GM23338 (cell line): ENCODE measurements around the gene C6orf47. TPM values are rescaled to one million over a fixed set of nuclear protein-coding genes. Genes with fewer than 3 reads are reported as not detected.

Experiments used
- ATAC-seq: fragments of 200-7000 bp; cut with Tn5 transposase; 3 replicates; pipeline ENCODE4 v1.9.1; 2020
- DNase-seq: peaks from one replicate; pipeline ENCODE4 v3.0.0-alpha.2; 2015; ENCODE audit warnings: low spot score
- H2AFZ ChIP-seq: fragments of 200-600 bp; sonication (generic); 2 replicates; pipeline ENCODE4 v1.8.0; 2016; ENCODE audit warnings: antibody characterized with exemption, mild to moderate bottlenecking, moderate library complexity
- H3F3A ChIP-seq: fragments of 200-600 bp; sonication (generic); replicated peaks from 2 replicates; pipeline ENCODE4 v1.8.0; 2017; ENCODE audit warnings: antibody characterized with exemption, mixed run types, low read depth
- H3K27ac ChIP-seq: fragments of 200-600 bp; sonication (generic); 2 replicates; pipeline ENCODE4 v1.6.1; 2016; ENCODE audit warnings: low read depth
- H3K27me3 ChIP-seq: fragments of 200-600 bp; sonication (generic); 2 replicates; pipeline ENCODE4 v1.8.0; 2016; ENCODE audit warnings: mild to moderate bottlenecking, mixed run types, moderate library complexity; ENCODE audit not compliant: insufficient read depth
- H3K36me3 ChIP-seq: fragments of 200-600 bp; sonication (generic); 2 replicates; pipeline ENCODE4 v1.8.0; 2016; ENCODE audit warnings: mild to moderate bottlenecking; ENCODE audit not compliant: insufficient read depth
- H3K4me1 ChIP-seq: fragments of 200-600 bp; sonication (generic); 2 replicates; pipeline ENCODE4 v1.8.0; 2016; ENCODE audit warnings: mild to moderate bottlenecking, moderate library complexity; ENCODE audit not compliant: insufficient read depth
- H3K4me2 ChIP-seq: fragments of 200-600 bp; sonication (generic); 2 replicates; pipeline ENCODE4 v1.7.1; 2017; ENCODE audit warnings: mixed run types
- H3K4me3 ChIP-seq: fragments of 200-600 bp; sonication (generic); 2 replicates; pipeline ENCODE4 v1.6.1; 2016; ENCODE audit warnings: mixed run types
- H3K79me2 ChIP-seq: fragments of 200-600 bp; sonication (generic); replicated peaks from 2 replicates; pipeline ENCODE4 v1.8.0; 2017; ENCODE audit warnings: mild to moderate bottlenecking; ENCODE audit not compliant: insufficient read depth
- H3K9me2 ChIP-seq: fragments of 200-600 bp; sonication (generic); 2 replicates; pipeline ENCODE4 v1.8.0; 2017; ENCODE audit not compliant: insufficient read depth
- H4K20me1 ChIP-seq: fragments of 200-600 bp; sonication (generic); replicated peaks from 2 replicates; pipeline ENCODE4 v1.8.0; 2017; ENCODE audit warnings: mild to moderate bottlenecking; ENCODE audit not compliant: insufficient read depth
- H3K27ac Mint-ChIP-seq: 2 replicates; pipeline ENCODE4 v1.8.0; 2020; ENCODE audit warnings: inconsistent platforms, mild to moderate bottlenecking, moderate library complexity, mixed read lengths
- H3K27me3 Mint-ChIP-seq: 3 replicates; pipeline ENCODE4 v1.8.0; 2022; ENCODE audit warnings: low read depth, mild to moderate bottlenecking, moderate library complexity, mixed read lengths, inconsistent platforms; ENCODE audit not compliant: insufficient read depth, poor library complexity
- H3K36me3 Mint-ChIP-seq: 3 replicates; pipeline ENCODE4 v1.8.0; 2021; ENCODE audit warnings: low read depth, mild to moderate bottlenecking, inconsistent platforms, moderate library complexity, mixed read lengths
- H3K4me1 Mint-ChIP-seq: 3 replicates; pipeline ENCODE4 v1.8.0; 2020; ENCODE audit warnings: mild to moderate bottlenecking, inconsistent platforms, mixed read lengths
- H3K4me3 Mint-ChIP-seq: 3 replicates; pipeline ENCODE4 v1.8.0; 2021; ENCODE audit warnings: moderate library complexity, mild to moderate bottlenecking, inconsistent platforms, mixed read lengths
- H3K9me3 Mint-ChIP-seq: 3 replicates; pipeline ENCODE4 v1.8.0; 2020; ENCODE audit warnings: moderate library complexity, mild to moderate bottlenecking, inconsistent platforms, mixed read lengths
- CTCF ChIP-seq, 2 experiments: fragments of 200-600 bp in 1 of 2; sonication (generic) in 1 of 2; conservative IDR thresholded peaks; 2 replicates each; pipeline versions ENCODE4 v1.5.1 to v1.6.1; 2016 to 2017; ENCODE audit warnings: antibody characterized with exemption in 2 of 2, low read depth in 2 of 2, mild to moderate bottlenecking in 2 of 2, moderate library complexity in 1 of 2
- EZH2 ChIP-seq: fragments of 200-600 bp; sonication (generic); IDR thresholded peaks from one replicate; pipeline ENCODE4 v1.8.0; 2017; ENCODE audit warnings: antibody characterized with exemption, mild to moderate bottlenecking, low read depth; ENCODE audit not compliant: unreplicated experiment
- NANOG ChIP-seq: IDR thresholded peaks from 2 replicates; pipeline ENCODE4 v1.6.1; 2016; ENCODE audit warnings: antibody characterized with exemption, borderline replicate concordance
- POLR2AphosphoS5 ChIP-seq: IDR thresholded peaks from 2 replicates; pipeline ENCODE4 v1.6.1; 2016; ENCODE audit warnings: antibody characterized with exemption, low read depth
- STAT1 ChIP-seq: IDR thresholded peaks from one replicate; pipeline ENCODE4 v1.6.1; 2016; ENCODE audit warnings: antibody characterized with exemption; ENCODE audit not compliant: unreplicated experiment
- polyA plus RNA-seq: library from polyadenylated mRNA; unstranded; fragments of >200 nt; fragmentation: Nextera tagmentation; extraction: Ambion mirVana; gene quantifications from 2 replicates; pipeline ENCODE4 v1.2.1, GENCODE V29; 2016
- total RNA-seq: library from RNA; depleted of rRNA; stranded (reverse); fragments of >200 nt; shearing (Covaris generic); gene quantifications from 2 replicates; pipeline ENCODE4 v1.2.3, GENCODE V29; 2014
- TF ChIP-seq, protein P1 (sequence below): IDR thresholded peaks from 2 replicates; pipeline ENCODE4 v1.6.1; 2016; ENCODE audit warnings: antibody characterized with exemption

The C6orf47 gene
- total and polyA plus RNA-seq, 2 experiments from 2014 or later, result 9.4 to 12.8 TPM

- Histone ChIP-seq H3K79me2 (peaks cover 51% of the 10 kb centered on the region), H3K36me3 (peaks cover 41% of the 10 kb centered on the region)
Measured at GRCh38 chr6:31664790-31665500, 4.4 kb upstream of the C6orf47 start, which contains the start of gene GPANK1. Gene GPANK1, minus strand, starts transcription at chr6:31664997. Its CDS starts 519 bp downstream, at chr6:31664478.

DNA sequence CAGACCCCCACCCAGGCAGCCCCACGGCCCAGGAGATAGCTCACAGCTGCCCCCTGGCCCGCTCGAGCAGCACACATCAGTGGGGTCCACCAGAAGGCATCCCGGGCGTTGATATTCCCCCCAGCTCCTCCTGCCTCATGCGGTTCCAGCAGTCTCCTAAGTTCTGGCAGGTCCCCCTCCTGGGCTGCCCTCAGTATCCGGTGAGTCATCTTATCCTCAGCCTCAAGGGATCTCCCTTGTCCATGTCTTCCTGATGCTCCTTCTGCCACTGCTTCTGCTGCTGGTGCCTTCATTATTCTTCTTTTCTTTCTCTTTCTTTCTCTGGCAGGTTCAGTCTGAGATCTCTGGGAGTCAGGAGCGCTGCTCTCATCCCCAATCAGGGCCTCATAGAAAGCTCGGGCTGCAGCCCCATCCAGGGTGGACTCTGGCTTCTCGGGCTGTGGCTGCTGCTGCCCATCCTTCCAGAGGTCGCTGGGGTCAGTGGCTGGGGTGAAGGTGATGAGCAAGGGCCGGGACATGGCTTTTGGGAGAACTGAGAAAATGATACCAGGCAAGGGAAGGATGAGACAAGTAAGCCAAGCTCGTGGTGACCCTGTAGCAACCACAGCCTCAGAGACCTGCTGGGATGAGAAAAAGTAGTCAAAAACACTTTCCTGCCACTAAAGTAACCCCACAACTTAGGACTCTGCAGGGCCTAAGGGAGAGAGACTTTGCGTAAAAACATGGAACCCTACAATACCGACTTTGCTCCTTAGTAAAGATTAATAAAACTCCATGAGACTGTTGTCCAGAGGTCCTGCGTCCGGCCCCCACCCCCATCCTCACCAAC lies 3.6 kb upstream of the C6orf47 start:
- H3K4me1 ChIP-seq, result peaks cover 26% of the 10 kb centered on the region
- no peaks in the 10 kb centered on the region for H3K9me2 ChIP-seq
- H2AFZ ChIP-seq, result no peak overlapping the region
- Mint-ChIP-seq H3K27ac (peak overlapping the region; percentile 98), H3K9me3 (no peaks in the 10 kb centered on the region; the same call in 2 of the 3 replicates), H3K4me3 (peak overlapping the region; percentile 93), H3K27me3 (peaks cover 23% of the 10 kb centered on the region), H3K4me1 (peaks cover 43% of the 10 kb centered on the region), H3K36me3 (peaks cover 69% of the 10 kb centered on the region)
- TF ChIP-seq CTCF (conservative IDR thresholded peaks at IDR 0.05; ENCODE audit: low read depth in 2 of 2) (peak in 1 of 2 experiments; percentile 8; a peak in 1 of 4 replicates), NANOG (no peak)
- ATAC-seq, result no peak
- peaks cover 12% of the 10 kb centered on the region for H4K20me1 ChIP-seq
- peaks cover 21% of the 10 kb centered on the region; the same call in 1 of the 2 replicates for H3F3A ChIP-seq
- peaks cover 56% of the 10 kb centered on the region for H3K79me2 ChIP-seq
- peak overlapping the region; percentile 94 for H3K27ac ChIP-seq
- DNase-seq, result no peak
- no peaks in the 10 kb centered on the region for H3K27me3 ChIP-seq
- H3K4me3 ChIP-seq, result peak overlapping the region; percentile 97
- peaks cover 34% of the 10 kb centered on the region for H3K36me3 ChIP-seq
- peak overlapping the region; percentile 89 for H3K4me2 ChIP-seq

More at GRCh38 chr6:31664790-31665500, 4.4 kb upstream of the C6orf47 start, which contains the start of gene GPANK1:
- peak; percentile 51 for TF ChIP-seq POLR2AphosphoS5
- TF ChIP-seq STAT1, result no peak
- TF ChIP-seq, protein P1, sequence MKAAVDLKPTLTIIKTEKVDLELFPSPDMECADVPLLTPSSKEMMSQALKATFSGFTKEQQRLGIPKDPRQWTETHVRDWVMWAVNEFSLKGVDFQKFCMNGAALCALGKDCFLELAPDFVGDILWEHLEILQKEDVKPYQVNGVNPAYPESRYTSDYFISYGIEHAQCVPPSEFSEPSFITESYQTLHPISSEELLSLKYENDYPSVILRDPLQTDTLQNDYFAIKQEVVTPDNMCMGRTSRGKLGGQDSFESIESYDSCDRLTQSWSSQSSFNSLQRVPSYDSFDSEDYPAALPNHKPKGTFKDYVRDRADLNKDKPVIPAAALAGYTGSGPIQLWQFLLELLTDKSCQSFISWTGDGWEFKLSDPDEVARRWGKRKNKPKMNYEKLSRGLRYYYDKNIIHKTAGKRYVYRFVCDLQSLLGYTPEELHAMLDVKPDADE, result peak; percentile 40; the same call in 1 of the 2 replicates
- TF ChIP-seq EZH2, result no peak
- peaks cover 25% of the 10 kb centered on the region for H3K4me1 ChIP-seq
- no peaks in the 10 kb centered on the region; the same call in 2 of the 3 replicates for H3K9me3 Mint-ChIP-seq
- no peaks in the 10 kb centered on the region for H3K9me2 ChIP-seq
- H2AFZ ChIP-seq, result peak within 1 kb of the TSS; percentile 1; the same call in 1 of the 2 replicates
- peak within 1 kb of the TSS; percentile 89 for H3K4me2 ChIP-seq
- H3K4me3 Mint-ChIP-seq, result peak within 1 kb of the TSS; percentile 93
- peak within 1 kb of the TSS; percentile 97 for H3K4me3 ChIP-seq
- peaks cover 21% of the 10 kb centered on the region; the same call in 1 of the 2 replicates for H3F3A ChIP-seq
- H3K27ac ChIP-seq, result peak within 1 kb of the TSS; percentile 94
- H3K36me3 Mint-ChIP-seq, result peaks cover 77% of the 10 kb centered on the region
- peak; percentile 32 for ATAC-seq
- peak; percentile 88 for DNase-seq
- peaks cover 17% of the 10 kb centered on the region for H3K27me3 Mint-ChIP-seq
- H3K4me1 Mint-ChIP-seq, result peaks cover 35% of the 10 kb centered on the region
- H4K20me1 ChIP-seq, result peaks cover 12% of the 10 kb centered on the region
- no peaks in the 10 kb centered on the region for H3K27me3 ChIP-seq
- peak within 1 kb of the TSS; percentile 98 for H3K27ac Mint-ChIP-seq
